Activated CD4-positive, alpha-beta T cell treated with anti-CD3 and anti-CD28 coated beads, Interleukin-2, amount 50 U/mL, for 24 hours (primary cell): Measurements from ENCODE around the gene ZNF469.
"Not testable (repeated sequence)": the region's sequence is repeated elsewhere in the genome, so short reads cannot be mapped to it uniquely, and the experiment has no call there.

Experiments used
- DNase-seq, 2 donors: peaks; one replicate each; pipeline ENCODE4 v3.0.0-alpha.2; 2020; ENCODE audit warnings: low read depth in 1 of 2, low spot score in 1 of 2

The ZNF469 gene

DNA sequence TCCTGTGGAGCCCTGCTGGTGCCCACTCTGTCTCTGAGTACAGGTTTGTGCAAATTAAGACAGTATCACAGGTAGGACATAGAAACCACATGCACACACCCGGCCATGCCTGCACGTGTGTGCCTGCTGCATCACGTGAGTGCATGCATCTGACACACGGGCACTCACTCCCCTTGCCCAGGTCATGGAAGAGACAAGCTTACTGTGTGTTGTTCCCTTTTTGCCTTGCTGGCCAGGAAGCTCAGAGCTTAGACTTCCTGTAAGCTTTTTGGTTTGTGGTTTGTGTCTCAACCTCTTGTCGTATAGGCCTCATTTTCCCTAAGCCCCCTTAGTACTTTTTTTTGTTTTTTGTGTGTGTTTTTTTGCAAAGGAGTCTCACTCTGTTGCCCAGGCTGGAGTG is 25.0 kb downstream of the ZNF469 start:
- no peak for DNase-seq

- DNase-seq: no peak
These were observed 25.9 kb downstream of the ZNF469 start for GRCh38 chr16:88408561-88409142.

- no peak for DNase-seq
These were observed 26.7 kb downstream of the ZNF469 start for GRCh38 chr16:88409296-88410065.

DNA sequence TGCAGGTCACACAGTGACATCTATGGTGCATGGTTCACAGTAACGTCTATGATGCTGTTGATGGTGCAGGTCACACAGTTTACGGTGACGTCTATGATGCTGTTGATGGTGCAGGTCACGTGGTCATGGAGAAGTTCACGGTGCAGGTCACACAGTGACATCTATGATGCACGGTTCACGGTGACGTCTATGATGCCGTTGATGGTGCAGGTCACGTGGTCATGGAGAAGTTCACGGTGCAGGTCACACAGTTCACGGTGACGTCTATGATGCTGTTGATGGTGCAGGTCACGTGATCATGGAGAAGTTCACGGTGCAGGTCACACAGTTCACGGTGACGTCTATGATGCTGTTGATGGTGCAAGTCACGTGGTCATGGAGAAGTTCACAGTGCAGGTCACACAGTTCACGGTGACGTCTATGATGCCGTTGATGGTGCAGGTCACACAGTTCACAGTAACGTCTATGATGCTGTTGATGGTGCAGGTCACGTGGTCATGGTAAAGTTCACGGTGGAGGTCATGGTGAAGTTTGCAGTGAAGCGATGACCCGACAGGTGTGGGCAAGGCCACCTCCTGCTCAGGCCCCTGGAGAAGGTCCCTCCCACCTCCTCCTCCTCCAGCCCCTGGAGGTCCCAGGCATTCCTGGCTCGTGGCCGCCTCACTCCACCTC is 27.7 kb downstream of the ZNF469 start:
- DNase-seq: not testable (repeated sequence)

- no peak for DNase-seq
These were observed 29.3 kb downstream of the ZNF469 start for GRCh38 chr16:88411951-88412576.

GRCh38 chr16:88412766-88413165 is 30.0 kb downstream of the ZNF469 start:
- no peak for DNase-seq

DNA sequence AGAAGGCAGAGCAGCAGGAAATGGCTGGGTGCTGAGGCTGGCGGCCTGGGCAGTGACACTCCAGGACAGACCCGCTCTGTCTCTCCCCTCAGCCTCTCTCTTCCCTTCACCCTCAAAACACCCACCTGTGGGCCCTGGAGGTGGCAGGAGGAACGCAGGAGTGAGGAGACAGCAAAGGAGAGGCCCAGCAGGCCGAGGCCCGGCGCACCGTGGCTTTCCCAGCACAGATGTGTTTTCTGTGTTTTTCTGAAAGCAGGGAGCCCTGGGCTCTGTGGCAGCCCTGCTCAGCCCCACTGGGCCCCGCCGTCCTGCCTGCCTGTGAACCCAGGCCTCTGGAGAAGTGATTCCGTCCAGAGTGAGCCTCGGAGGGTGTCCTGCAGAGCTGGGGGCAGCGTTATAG is 30.5 kb downstream of the ZNF469 start:
- no peak for DNase-seq

GRCh38 chr16:88413631-88414030 is 30.9 kb downstream of the ZNF469 start:
- DNase-seq: no peak

DNA sequence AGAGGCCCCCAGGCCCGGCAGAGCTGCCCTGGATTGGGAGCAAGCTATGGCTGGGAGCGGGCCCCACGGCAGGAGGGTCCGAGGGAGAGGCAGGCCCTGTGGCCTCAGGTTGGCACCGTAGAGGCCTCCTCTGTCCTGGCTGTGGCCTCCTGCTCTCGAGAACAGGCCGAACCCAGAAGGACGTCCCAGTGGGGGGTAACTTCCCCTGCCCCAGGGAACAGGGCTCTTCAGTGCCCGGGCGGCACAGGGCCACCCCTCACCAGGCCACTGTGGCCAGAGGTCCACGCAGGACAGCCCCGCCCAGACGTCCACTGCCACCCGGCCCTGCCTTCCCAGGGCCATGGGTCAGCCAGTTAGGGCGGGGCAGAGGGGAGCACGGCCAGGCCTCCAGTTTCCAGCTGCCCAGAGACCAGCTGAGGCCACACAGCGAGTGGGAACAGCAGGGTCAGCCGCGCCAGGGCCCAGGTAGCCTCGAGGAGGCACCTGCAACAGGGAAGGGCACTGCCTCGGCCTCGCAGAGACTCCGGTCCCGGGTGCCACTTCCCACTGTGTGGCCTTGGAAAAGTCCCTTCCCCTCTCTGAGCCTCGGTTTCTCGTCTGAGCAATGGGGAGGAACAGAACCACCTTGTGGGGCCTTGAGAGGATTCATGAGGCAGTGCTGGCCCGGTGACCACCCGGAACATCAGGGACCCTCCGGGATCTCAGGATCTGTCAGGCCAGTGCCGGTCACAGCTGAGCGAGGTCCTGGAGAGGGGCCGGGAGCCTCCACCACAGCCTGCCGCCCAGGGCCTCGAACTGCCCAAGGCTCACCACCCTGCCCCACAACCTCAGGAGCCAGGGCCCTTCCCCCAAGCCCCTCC is 32.0 kb downstream of the ZNF469 start:
- no peak for DNase-seq

DNA sequence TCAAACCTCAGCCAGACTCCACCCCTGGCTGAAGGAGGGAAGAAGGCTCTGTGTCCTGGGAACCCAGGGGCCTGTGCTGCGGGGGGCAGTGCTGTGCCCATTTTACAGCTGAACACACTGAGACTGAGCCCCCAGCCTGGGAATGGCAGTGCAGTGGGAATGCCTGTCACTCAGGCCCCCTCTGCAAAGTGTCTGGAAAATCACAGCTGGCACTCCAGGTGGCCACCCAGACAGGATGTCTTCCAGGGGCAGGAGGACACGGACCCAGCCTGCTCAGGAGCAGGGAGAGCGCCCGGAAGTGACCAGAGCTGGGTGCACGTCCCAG is 32.6 kb downstream of the ZNF469 start:
- no peak for DNase-seq

- no peak for DNase-seq
These were observed 33.1 kb downstream of the ZNF469 start for GRCh38 chr16:88415713-88416323.

DNA sequence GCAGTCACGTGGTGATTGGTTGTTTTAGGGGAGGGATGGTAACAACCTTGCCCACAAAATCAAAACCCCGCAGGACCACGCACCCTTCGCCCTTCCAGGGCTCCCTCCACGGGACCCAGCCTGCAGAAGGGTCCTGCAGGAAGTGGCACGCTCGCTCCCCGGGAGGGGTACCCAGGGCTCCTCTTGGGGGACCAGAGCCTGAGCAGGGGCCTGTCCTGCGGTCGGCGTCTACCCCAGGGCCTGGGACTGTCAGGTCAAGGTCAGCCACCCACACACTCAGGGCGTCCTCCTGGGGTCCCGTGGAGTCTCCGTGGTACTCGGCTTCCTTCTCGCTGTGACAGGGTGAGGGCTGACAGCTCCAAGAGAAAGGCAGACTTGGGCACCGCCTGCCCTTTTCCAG is 33.9 kb downstream of the ZNF469 start:
- DNase-seq: no peak

- no peak for DNase-seq
These were observed 35.1 kb downstream of the ZNF469 start for GRCh38 chr16:88417684-88418476.

DNA sequence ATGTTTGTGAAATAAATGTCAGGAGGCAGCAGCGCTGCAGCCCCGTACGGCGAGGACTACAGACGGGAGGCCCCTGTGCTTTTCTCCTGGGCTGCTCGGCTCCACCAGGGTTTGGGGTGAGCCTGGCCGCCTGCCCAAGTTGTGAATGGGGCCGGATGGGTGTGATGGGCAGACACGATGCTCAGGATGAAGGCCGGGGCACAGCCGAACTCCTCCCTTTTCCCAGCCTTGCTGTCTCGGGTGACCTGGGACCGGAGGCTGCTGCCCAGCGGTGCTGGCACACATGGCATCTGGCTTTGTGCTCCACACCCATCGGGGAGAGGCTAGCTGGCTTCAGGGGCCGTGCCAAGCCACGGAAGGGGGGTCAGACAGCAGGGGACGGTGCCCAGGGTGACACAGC is 36.1 kb downstream of the ZNF469 start:
- DNase-seq: no peak

GRCh38 chr16:88419790-88420189 is 37.0 kb downstream of the ZNF469 start:
- no peak for DNase-seq

DNA sequence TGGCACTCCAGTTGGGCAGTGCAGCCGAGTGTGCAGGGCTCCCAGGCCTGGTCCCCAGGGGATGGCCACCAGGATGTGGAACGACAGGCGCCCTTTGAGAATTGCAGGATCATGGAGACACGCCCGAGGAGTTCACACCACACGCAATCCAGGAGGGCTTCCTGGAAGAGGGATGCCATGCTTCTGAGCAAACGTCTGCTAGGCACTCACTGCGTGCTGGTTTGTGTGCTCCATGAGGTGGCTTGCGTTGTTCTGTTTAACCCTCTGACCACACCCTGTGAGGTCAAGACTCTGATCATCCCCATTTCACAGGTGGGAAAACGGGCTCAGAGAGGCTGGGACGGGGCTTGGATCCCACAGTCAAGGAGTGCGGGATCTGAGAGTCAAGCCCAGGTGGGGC is 37.7 kb downstream of the ZNF469 start:
- DNase-seq: no peak

GRCh38 chr16:88421301-88421700 is 38.5 kb downstream of the ZNF469 start:
- DNase-seq: no peak

GRCh38 chr16:88421871-88422433 is 39.2 kb downstream of the ZNF469 start:
- DNase-seq: no peak

GRCh38 chr16:88422733-88423447 is 40.1 kb downstream of the ZNF469 start:
- DNase-seq: no peak
